Right lobe of liver (tissue), 4 donors: Measurements from ENCODE around the gene DNAJC13.
"Not testable (repeated sequence)": the region's sequence is repeated elsewhere in the genome, so short reads cannot be mapped to it uniquely, and the experiment has no call there.

Source experiments
- POLR2A ChIP-seq: fragments of 450-650 bp; IDR thresholded peaks from one replicate; pipeline ENCODE4 v1.6.1; 2017; ENCODE audit warnings: antibody characterized with exemption, mild to moderate bottlenecking
- TF ChIP-seq, protein P1 (sequence below), 4 donors: fragments of 200-600 bp in 3 of 4; fragments of 450-650 bp in 1 of 4; IDR thresholded peaks; one replicate each; pipeline versions ENCODE4 v1.5.1 to v1.8.0; 2016 to 2022; ENCODE audit warnings: antibody characterized with exemption in 4 of 4, mild to moderate bottlenecking in 2 of 4
- donor health status: DM: no; HTN: no; CAD: no.
- donor health status: DM: no; HTN: no; CAD: no.
- donor health status: DM: no; HTN: yes; CAD: no.

DNA sequence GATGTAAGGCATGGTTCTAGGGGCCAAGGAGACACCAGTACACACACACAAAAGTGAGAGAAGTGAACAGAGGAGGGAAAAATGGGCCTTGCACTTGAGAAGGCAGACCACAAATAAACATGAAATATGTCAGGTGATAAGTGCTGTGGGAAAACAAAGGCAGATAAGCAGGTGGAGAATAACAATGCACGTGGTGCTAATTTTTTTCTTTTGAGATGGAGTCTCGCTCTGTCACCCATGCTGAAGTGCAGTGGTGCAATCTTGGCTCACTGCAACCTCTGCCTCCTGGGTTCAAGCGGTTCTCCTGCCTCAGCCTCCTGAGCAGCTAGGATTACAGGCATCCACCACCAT is 138.7 kb downstream of the DNAJC13 start:
- TF ChIP-seq, protein P1, sequence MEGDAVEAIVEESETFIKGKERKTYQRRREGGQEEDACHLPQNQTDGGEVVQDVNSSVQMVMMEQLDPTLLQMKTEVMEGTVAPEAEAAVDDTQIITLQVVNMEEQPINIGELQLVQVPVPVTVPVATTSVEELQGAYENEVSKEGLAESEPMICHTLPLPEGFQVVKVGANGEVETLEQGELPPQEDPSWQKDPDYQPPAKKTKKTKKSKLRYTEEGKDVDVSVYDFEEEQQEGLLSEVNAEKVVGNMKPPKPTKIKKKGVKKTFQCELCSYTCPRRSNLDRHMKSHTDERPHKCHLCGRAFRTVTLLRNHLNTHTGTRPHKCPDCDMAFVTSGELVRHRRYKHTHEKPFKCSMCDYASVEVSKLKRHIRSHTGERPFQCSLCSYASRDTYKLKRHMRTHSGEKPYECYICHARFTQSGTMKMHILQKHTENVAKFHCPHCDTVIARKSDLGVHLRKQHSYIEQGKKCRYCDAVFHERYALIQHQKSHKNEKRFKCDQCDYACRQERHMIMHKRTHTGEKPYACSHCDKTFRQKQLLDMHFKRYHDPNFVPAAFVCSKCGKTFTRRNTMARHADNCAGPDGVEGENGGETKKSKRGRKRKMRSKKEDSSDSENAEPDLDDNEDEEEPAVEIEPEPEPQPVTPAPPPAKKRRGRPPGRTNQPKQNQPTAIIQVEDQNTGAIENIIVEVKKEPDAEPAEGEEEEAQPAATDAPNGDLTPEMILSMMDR (IDR thresholded peaks at IDR 0.05) = not testable (repeated sequence)
- not testable (repeated sequence) for TF ChIP-seq POLR2A
